HG03521 (cell line): ENCODE data around the gene SDCCAG8.
A peak's percentile ranks its signal among the peaks of the same experiment; 100 is the strongest.
"Not testable (repeated sequence)": the region's sequence is repeated elsewhere in the genome, so short reads cannot be mapped to it uniquely, and the experiment has no call there.

Experiments used
- ATAC-seq: cut with Tn5 transposase; IDR thresholded peaks from one replicate; pipeline ENCODE4 v1.9.1; 2021; ENCODE audit warnings: mild to moderate bottlenecking, moderate library complexity; ENCODE audit not compliant: unreplicated experiment

Gene SDCCAG8

GRCh38 chr1:243323491-243323890 is 67.7 kb downstream of the SDCCAG8 start:
- ATAC-seq: no peak

- ATAC-seq: no peak
Measured at GRCh38 chr1:243325305-243325890, 69.6 kb downstream of the SDCCAG8 start.

- no peak for ATAC-seq
Measured at GRCh38 chr1:243332440-243332839, 76.6 kb downstream of the SDCCAG8 start.

GRCh38 chr1:243335292-243335691 is 79.5 kb downstream of the SDCCAG8 start:
- no peak for ATAC-seq

GRCh38 chr1:243336163-243336562 is 80.3 kb downstream of the SDCCAG8 start:
- ATAC-seq: no peak

GRCh38 chr1:243338848-243339247 is 83.0 kb downstream of the SDCCAG8 start:
- ATAC-seq: not testable (repeated sequence)

- no peak for ATAC-seq
Measured at GRCh38 chr1:243341074-243341473, 85.2 kb downstream of the SDCCAG8 start.

GRCh38 chr1:243343970-243344937 is 88.4 kb downstream of the SDCCAG8 start:
- ATAC-seq: peak; percentile 48

- ATAC-seq: no peak
Measured at GRCh38 chr1:243345205-243345604, 89.4 kb downstream of the SDCCAG8 start.

- no peak for ATAC-seq
Measured at GRCh38 chr1:243346016-243346415, 90.2 kb downstream of the SDCCAG8 start.

GRCh38 chr1:243346468-243346867 is 90.6 kb downstream of the SDCCAG8 start:
- ATAC-seq: no peak

- no peak for ATAC-seq
Measured at GRCh38 chr1:243348331-243348730, 92.5 kb downstream of the SDCCAG8 start.

- no peak for ATAC-seq
Measured at GRCh38 chr1:243349128-243349527, 93.3 kb downstream of the SDCCAG8 start.

GRCh38 chr1:243351337-243351736 is 95.5 kb downstream of the SDCCAG8 start:
- ATAC-seq: no peak

GRCh38 chr1:243354511-243355153 is 98.8 kb downstream of the SDCCAG8 start:
- peak; percentile 60 for ATAC-seq

GRCh38 chr1:243363832-243364231 is 108.0 kb downstream of the SDCCAG8 start:
- no peak for ATAC-seq

GRCh38 chr1:243364330-243364729 is 108.5 kb downstream of the SDCCAG8 start:
- ATAC-seq: no peak

- ATAC-seq: no peak
Measured at GRCh38 chr1:243364866-243365265, 109.0 kb downstream of the SDCCAG8 start.

GRCh38 chr1:243367314-243367713 is 111.5 kb downstream of the SDCCAG8 start:
- no peak for ATAC-seq

- no peak for ATAC-seq
Measured at GRCh38 chr1:243374412-243374811, 118.6 kb downstream of the SDCCAG8 start.

- ATAC-seq: no peak
Measured at GRCh38 chr1:243375596-243375995, 119.8 kb downstream of the SDCCAG8 start.

- ATAC-seq: no peak
Measured at GRCh38 chr1:243378669-243379068, 122.8 kb downstream of the SDCCAG8 start.
